ENCODE results near the gene FBF1.
A peak's percentile ranks its signal among the peaks of the same experiment; 100 is the strongest.
"Not testable (repeated sequence)": the region's sequence is repeated elsewhere in the genome, so short reads cannot be mapped to it uniquely, and the experiment has no call there.

Gene FBF1

GRCh38 chr17:75894049-75894733 lies 46.7 kb downstream of the FBF1 start:
- no peak for DNase-seq

GRCh38 chr17:75893305-75894048 lies 47.4 kb downstream of the FBF1 start:
- no peak for DNase-seq

- DNase-seq, result no peak
Measured at GRCh38 chr17:75892556-75893224, 48.2 kb downstream of the FBF1 start.

GRCh38 chr17:75891605-75892555 lies 49.0 kb downstream of the FBF1 start:
- DNase-seq, result no peak

GRCh38 chr17:75891022-75891604 lies 49.7 kb downstream of the FBF1 start:
- no peak for DNase-seq

- DNase-seq, result no peak
Measured at GRCh38 chr17:75889454-75889853, 51.4 kb downstream of the FBF1 start.

- DNase-seq, result no peak
Measured at GRCh38 chr17:75888484-75888883, 52.4 kb downstream of the FBF1 start.

- not testable (repeated sequence) for DNase-seq
Measured at GRCh38 chr17:75885860-75886259, 55.0 kb downstream of the FBF1 start.

GRCh38 chr17:75885431-75885830 lies 55.4 kb downstream of the FBF1 start:
- peak in 1 of 2 donors; percentile 10 for DNase-seq

- no peak for DNase-seq
Measured at GRCh38 chr17:75881678-75882454, 59.0 kb downstream of the FBF1 start.

GRCh38 chr17:75880266-75880665 lies 60.6 kb downstream of the FBF1 start:
- DNase-seq, result no peak

- peak in 1 of 2 donors; percentile 36 for DNase-seq
Measured at GRCh38 chr17:75878174-75878998, 62.5 kb downstream of the FBF1 start, which contains the start of gene TRIM47. TRIM47 (minus strand) TSS chr17:75878581; CDS start chr17:75878548, 33 bp downstream.

- peak in 1 of 2 donors; percentile 36 for DNase-seq
Measured at GRCh38 chr17:75877752-75878173, 63.1 kb downstream of the FBF1 start.

GRCh38 chr17:75876938-75877751 lies 63.7 kb downstream of the FBF1 start:
- DNase-seq, result no peak

- no peak for DNase-seq
Measured at GRCh38 chr17:75876190-75876937, 64.5 kb downstream of the FBF1 start.

GRCh38 chr17:75875940-75876189 lies 65.0 kb downstream of the FBF1 start:
- DNase-seq, result no peak

GRCh38 chr17:75875182-75875939 lies 65.5 kb downstream of the FBF1 start:
- DNase-seq, result no peak
